Activated CD8-positive, alpha-beta memory T cell treated with anti-CD3 and anti-CD28 coated beads for 4 hours (primary cell): Measurements from ENCODE around the gene HS3ST2.
"Not testable (repeated sequence)": the region's sequence is repeated elsewhere in the genome, so short reads cannot be mapped to it uniquely, and the experiment has no call there.

ENCODE experiments used
- DNase-seq, 2 donors: peaks; one replicate each; pipeline ENCODE4 v3.0.0-alpha.2; 2020; ENCODE audit warnings: low read depth in 2 of 2

HS3ST2 gene

GRCh38 chr16:22932032-22932771 lies 118.2 kb downstream of the HS3ST2 start:
- no peak for DNase-seq

GRCh38 chr16:22933173-22933572 lies 119.2 kb downstream of the HS3ST2 start:
- DNase-seq: no peak

GRCh38 chr16:22934786-22935185 lies 120.8 kb downstream of the HS3ST2 start:
- no peak for DNase-seq

GRCh38 chr16:22937169-22937568 lies 123.2 kb downstream of the HS3ST2 start:
- no peak for DNase-seq

- no peak for DNase-seq
Measured at GRCh38 chr16:22938647-22939046, 124.7 kb downstream of the HS3ST2 start.

GRCh38 chr16:22939744-22940363 lies 125.9 kb downstream of the HS3ST2 start:
- DNase-seq: not testable (repeated sequence)

GRCh38 chr16:22941970-22942501 lies 128.1 kb downstream of the HS3ST2 start:
- DNase-seq: no peak

GRCh38 chr16:22942811-22943210 lies 128.8 kb downstream of the HS3ST2 start:
- no peak for DNase-seq

- DNase-seq: no peak
Measured at GRCh38 chr16:22945361-22945760, 131.4 kb downstream of the HS3ST2 start.

- no peak for DNase-seq
Measured at GRCh38 chr16:22946433-22946832, 132.5 kb downstream of the HS3ST2 start.

GRCh38 chr16:22948058-22948602 lies 134.2 kb downstream of the HS3ST2 start:
- DNase-seq: no peak

GRCh38 chr16:22948603-22949368 lies 134.8 kb downstream of the HS3ST2 start:
- DNase-seq: no peak

- no peak for DNase-seq
Measured at GRCh38 chr16:22955461-22956070, 141.6 kb downstream of the HS3ST2 start.

- DNase-seq: no peak
Measured at GRCh38 chr16:22961206-22961605, 147.2 kb downstream of the HS3ST2 start.

GRCh38 chr16:22962905-22963304 lies 148.9 kb downstream of the HS3ST2 start:
- no peak for DNase-seq
